ENCODE results near the gene NT5DC3.

NT5DC3 gene

GRCh38 chr12:103840876-103841689 is at the start of gene NT5DC3:
Gene NT5DC3 (minus strand): TSS chr12:103841234. CDS start chr12:103841156, 78 bp downstream.
- H3K36me3 ChIP-seq (replicated peaks; ENCODE audit: insufficient read depth, low read length) = no peaks in the 10 kb centered on the region
- DNase-seq = peak; percentile 86
- H3K4me1 ChIP-seq (ENCODE audit: low read length) = peaks cover 16% of the 10 kb centered on the region
- no peaks in the 10 kb centered on the region for H3K27me3 ChIP-seq (replicated peaks; ENCODE audit: insufficient read depth, low read length)
- no peaks in the 10 kb centered on the region for H4K20me1 ChIP-seq (ENCODE audit: insufficient read depth, low read length)
- peak within 1 kb of the TSS; percentile 79 for H3K9ac ChIP-seq (ENCODE audit: low read length)
- H3F3A ChIP-seq (ENCODE audit: insufficient read depth, low read length) = peaks cover 14% of the 10 kb centered on the region
- H3K27ac ChIP-seq (ENCODE audit: low read length) = peak within 1 kb of the TSS; percentile 54
- TF ChIP-seq EZH2phosphoT487 (IDR thresholded peaks at IDR 0.05; ENCODE audit: low read length) = no peak
- TF ChIP-seq CTCF (IDR thresholded peaks at IDR 0.05; ENCODE audit: low read length) = no peak
- no peak for TF ChIP-seq EZH2 (optimal IDR thresholded peaks at IDR 0.05; ENCODE audit: low read depth, low read length)
- no peaks in the 10 kb centered on the region for H3K9me3 ChIP-seq (replicated peaks; ENCODE audit: insufficient read depth, low read length)
- H3K4me2 ChIP-seq (ENCODE audit: low read depth, low read length) = peak within 1 kb of the TSS; percentile 100
- H3K79me2 ChIP-seq (ENCODE audit: low read length) = peaks cover 42% of the 10 kb centered on the region
- peak within 1 kb of the TSS; percentile 96 for H3K4me3 ChIP-seq (ENCODE audit: low read length)
- peak within 1 kb of the TSS; percentile 94 for H2AFZ ChIP-seq (ENCODE audit: low read length)
- no peaks in the 10 kb centered on the region for H3K9me2 ChIP-seq (replicated peaks; ENCODE audit: insufficient read depth, low read length)

- Histone ChIP-seq H2AFZ (ENCODE audit: low read length) (no peak overlapping the region), H3K4me3 (ENCODE audit: low read length) (no peak overlapping the region), H3K9ac (ENCODE audit: low read length) (no peak overlapping the region), H3K27ac (ENCODE audit: low read length) (no peak overlapping the region), H4K20me1 (ENCODE audit: insufficient read depth, low read length) (no peaks in the 10 kb centered on the region), H3K79me2 (ENCODE audit: low read length) (no peaks in the 10 kb centered on the region), H3K27me3 (replicated peaks; ENCODE audit: insufficient read depth, low read length) (no peaks in the 10 kb centered on the region), H3K9me3 (replicated peaks; ENCODE audit: insufficient read depth, low read length) (no peaks in the 10 kb centered on the region), H3K4me2 (ENCODE audit: low read depth, low read length) (no peak overlapping the region), H3K4me1 (ENCODE audit: low read length) (peaks cover 17% of the 10 kb centered on the region), H3K9me2 (replicated peaks; ENCODE audit: insufficient read depth, low read length) (no peaks in the 10 kb centered on the region), H3F3A (ENCODE audit: insufficient read depth, low read length) (no peaks in the 10 kb centered on the region), H3K36me3 (replicated peaks; ENCODE audit: insufficient read depth, low read length) (no peaks in the 10 kb centered on the region)
- no peak for DNase-seq
- TF ChIP-seq EZH2phosphoT487 (IDR thresholded peaks at IDR 0.05; ENCODE audit: low read length) (no peak), EZH2 (optimal IDR thresholded peaks at IDR 0.05; ENCODE audit: low read depth, low read length) (no peak), CTCF (IDR thresholded peaks at IDR 0.05; ENCODE audit: low read length) (no peak)
Measured at GRCh38 chr12:103887738-103888137, 46.7 kb upstream of the NT5DC3 start.

- no peak overlapping the region for H3K4me2 ChIP-seq (ENCODE audit: low read depth, low read length)
- no peaks in the 10 kb centered on the region for H3K36me3 ChIP-seq (replicated peaks; ENCODE audit: insufficient read depth, low read length)
- peaks cover 28% of the 10 kb centered on the region for H3K4me1 ChIP-seq (ENCODE audit: low read length)
- H3K9me2 ChIP-seq (replicated peaks; ENCODE audit: insufficient read depth, low read length) = no peaks in the 10 kb centered on the region
- H3K4me3 ChIP-seq (ENCODE audit: low read length) = no peak overlapping the region
- H3F3A ChIP-seq (ENCODE audit: insufficient read depth, low read length) = 0 out of 2 replicates have a peak, but pooled peaks cover 1% of the 10 kb centered on the region
- no peak for DNase-seq
- no peaks in the 10 kb centered on the region for H3K27me3 ChIP-seq (replicated peaks; ENCODE audit: insufficient read depth, low read length)
- H3K79me2 ChIP-seq (ENCODE audit: low read length) = no peaks in the 10 kb centered on the region
- H3K9me3 ChIP-seq (replicated peaks; ENCODE audit: insufficient read depth, low read length) = no peaks in the 10 kb centered on the region
- H4K20me1 ChIP-seq (ENCODE audit: insufficient read depth, low read length) = no peaks in the 10 kb centered on the region
- TF ChIP-seq CTCF (IDR thresholded peaks at IDR 0.05; ENCODE audit: low read length) (no peak), EZH2phosphoT487 (IDR thresholded peaks at IDR 0.05; ENCODE audit: low read length) (no peak), EZH2 (optimal IDR thresholded peaks at IDR 0.05; ENCODE audit: low read depth, low read length) (no peak)
- H3K9ac ChIP-seq (ENCODE audit: low read length) = no peak overlapping the region
- no peak overlapping the region for H3K27ac ChIP-seq (ENCODE audit: low read length)
- H2AFZ ChIP-seq (ENCODE audit: low read length) = no peak overlapping the region
Measured at GRCh38 chr12:103886195-103886797, 45.3 kb upstream of the NT5DC3 start.

Measured in MM.1S (cell line).